ENCODE measurements around the gene PPP1R12C.

PPP1R12C gene

DNA sequence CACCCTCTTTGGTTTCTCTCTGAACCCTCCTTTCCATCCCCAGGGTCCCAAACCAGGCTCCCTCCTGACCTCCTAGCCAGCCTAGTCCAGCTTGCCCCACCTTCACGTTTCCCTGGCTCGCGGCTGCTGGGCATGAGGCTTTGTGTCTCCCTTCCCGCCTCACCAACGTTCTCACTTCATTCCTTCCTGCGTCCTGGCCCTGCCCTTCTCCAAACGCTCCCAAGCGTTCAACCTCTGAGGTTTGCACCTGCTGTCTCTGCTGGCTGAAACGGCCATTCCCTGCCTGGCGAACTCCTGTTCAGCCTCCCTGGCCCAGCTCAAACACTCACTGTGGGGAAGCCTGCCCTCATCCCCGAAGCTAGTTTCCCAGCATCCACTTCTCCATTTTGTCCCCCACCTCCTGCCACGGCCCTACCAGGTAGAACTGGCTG lies 29.4 kb downstream of the PPP1R12C start:
- TF ChIP-seq, protein P1, sequence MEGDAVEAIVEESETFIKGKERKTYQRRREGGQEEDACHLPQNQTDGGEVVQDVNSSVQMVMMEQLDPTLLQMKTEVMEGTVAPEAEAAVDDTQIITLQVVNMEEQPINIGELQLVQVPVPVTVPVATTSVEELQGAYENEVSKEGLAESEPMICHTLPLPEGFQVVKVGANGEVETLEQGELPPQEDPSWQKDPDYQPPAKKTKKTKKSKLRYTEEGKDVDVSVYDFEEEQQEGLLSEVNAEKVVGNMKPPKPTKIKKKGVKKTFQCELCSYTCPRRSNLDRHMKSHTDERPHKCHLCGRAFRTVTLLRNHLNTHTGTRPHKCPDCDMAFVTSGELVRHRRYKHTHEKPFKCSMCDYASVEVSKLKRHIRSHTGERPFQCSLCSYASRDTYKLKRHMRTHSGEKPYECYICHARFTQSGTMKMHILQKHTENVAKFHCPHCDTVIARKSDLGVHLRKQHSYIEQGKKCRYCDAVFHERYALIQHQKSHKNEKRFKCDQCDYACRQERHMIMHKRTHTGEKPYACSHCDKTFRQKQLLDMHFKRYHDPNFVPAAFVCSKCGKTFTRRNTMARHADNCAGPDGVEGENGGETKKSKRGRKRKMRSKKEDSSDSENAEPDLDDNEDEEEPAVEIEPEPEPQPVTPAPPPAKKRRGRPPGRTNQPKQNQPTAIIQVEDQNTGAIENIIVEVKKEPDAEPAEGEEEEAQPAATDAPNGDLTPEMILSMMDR (IDR thresholded peaks at IDR 0.05; ENCODE audit: low read depth, low read length, missing control alignments), result no peak
- H3K4me3 ChIP-seq (ENCODE audit: low read depth, low read length), result no peak overlapping the region
- DNase-seq (ENCODE audit: low read depth), result no peak

DNA sequence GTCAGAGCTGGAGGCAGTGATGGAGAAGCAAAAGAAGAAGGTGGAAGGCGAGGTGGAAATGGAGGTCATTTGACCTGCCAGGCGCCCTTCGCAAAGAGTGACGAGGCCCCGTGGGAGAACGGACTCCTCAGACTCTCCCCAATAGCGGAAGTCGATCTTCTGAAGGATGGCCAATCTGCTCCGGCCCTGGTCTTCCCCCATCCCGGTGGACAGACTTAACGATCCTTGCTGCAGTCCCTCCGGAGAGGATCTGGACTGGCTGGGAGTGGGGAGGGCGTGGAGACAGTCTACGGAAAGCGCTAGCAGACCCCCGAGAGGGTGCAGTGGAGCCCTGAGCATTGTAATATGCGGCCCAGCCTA lies 29.9 kb downstream of the PPP1R12C start:
- no peak overlapping the region for H3K4me3 ChIP-seq (ENCODE audit: low read depth, low read length)
- no peak for DNase-seq (ENCODE audit: low read depth)
- TF ChIP-seq, protein P1 (IDR thresholded peaks at IDR 0.05; ENCODE audit: low read depth, low read length, missing control alignments), result no peak

DNA sequence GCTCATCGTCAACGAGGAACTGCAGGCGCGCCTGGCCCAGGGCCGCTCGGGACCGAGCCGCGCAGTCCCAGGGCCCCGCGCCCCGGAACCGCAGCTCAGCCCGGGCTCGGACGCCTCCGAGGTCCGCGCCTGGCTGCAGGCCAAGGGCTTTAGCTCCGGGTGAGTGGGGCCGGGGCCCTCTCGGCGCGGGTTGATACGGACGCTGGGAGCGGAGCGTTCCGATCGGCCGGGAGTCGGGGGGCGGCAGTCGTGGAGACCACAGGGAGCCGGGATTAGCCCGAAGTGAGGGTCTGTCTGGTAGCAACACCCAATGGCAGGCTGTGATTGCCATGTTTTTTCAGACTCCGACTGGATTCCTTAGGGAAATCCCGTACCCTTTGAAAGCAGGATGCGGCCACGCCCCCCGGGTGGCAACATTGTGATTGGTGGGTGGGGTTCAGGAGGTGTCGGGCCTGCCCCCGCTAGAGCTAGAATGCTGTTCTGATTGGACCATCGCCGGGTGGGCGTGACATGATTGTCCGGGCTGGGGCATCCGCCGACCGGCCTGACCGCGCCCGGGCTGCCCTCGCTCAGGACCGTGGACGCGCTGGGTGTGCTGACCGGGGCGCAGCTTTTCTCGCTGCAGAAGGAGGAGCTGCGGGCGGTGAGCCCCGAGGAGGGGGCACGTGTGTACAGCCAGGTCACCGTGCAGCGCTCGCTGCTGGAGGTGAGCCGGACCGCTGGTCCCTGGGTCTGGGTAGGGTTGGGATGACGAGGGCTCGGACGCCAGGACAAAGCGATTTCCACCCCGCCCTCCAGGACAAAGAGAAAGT lies 30.5 kb downstream of the PPP1R12C start:
- no peak overlapping the region for H3K4me3 ChIP-seq (ENCODE audit: low read depth, low read length)
- TF ChIP-seq, protein P1 (IDR thresholded peaks at IDR 0.05; ENCODE audit: low read depth, low read length, missing control alignments), result no peak
- no peak for DNase-seq (ENCODE audit: low read depth)

DNA sequence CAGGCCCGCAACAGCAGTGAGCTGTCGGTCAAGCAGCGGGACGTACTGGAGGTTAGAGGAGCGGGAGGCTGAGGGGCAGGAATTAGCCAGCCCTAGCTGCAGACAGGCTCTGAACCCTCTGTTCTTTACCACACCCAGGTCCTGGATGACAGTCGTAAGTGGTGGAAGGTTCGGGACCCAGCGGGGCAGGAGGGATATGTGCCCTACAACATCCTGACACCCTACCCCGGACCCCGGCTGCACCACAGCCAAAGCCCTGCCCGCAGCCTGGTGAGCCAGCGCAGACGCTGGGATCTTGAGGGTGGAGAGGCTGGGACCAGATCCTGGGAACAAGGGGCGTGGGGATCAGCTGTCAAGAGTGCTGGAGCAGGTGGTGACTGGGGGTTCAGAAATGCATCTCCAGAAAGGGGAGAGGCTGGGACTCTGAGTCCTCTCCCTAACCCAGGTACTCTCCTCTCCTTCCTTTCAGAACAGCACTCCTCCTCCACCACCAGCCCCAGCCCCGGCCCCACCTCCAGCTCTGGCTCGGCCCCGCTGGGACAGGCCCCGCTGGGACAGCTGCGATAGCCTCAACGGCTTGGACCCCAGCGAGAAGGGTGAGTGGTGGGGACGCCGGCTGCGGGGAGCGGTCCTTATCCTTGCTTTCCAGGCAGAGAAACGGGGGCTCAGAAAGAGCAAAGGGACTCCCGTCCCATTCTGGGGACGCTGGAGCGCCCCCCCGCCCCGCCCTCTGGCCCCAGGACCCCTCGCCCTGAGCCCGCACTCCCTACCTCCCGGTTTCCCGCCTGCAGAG lies 31.3 kb downstream of the PPP1R12C start:
- TF ChIP-seq, protein P1 (IDR thresholded peaks at IDR 0.05; ENCODE audit: low read depth, low read length, missing control alignments), result no peak
- no peak overlapping the region for H3K4me3 ChIP-seq (ENCODE audit: low read depth, low read length)
- DNase-seq (ENCODE audit: low read depth), result no peak

DNA sequence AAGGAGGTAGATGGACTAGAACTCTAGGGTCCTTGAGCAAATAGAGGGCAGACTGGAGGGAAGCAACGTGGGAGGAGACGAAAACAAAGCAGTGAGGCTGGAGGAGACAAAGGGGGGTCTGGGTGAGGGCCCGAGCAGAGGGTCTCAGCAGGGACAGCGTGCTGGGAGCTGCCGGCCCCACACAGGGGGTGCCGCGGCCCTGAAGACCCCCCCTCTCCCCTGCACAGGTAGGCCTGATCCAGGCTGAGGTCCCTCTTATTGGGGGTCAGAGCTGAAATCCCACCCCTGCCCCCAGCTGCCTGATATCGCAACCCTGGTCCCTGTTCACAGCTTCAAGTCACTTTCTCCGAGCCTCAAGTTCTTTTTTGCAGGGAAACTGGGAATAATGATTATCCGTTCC lies 33.0 kb downstream of the PPP1R12C start:
- TF ChIP-seq, protein P1 (IDR thresholded peaks at IDR 0.05; ENCODE audit: low read depth, low read length, missing control alignments), result no peak
- DNase-seq (ENCODE audit: low read depth), result no peak
- H3K4me3 ChIP-seq (ENCODE audit: low read depth, low read length), result no peak overlapping the region

DNA sequence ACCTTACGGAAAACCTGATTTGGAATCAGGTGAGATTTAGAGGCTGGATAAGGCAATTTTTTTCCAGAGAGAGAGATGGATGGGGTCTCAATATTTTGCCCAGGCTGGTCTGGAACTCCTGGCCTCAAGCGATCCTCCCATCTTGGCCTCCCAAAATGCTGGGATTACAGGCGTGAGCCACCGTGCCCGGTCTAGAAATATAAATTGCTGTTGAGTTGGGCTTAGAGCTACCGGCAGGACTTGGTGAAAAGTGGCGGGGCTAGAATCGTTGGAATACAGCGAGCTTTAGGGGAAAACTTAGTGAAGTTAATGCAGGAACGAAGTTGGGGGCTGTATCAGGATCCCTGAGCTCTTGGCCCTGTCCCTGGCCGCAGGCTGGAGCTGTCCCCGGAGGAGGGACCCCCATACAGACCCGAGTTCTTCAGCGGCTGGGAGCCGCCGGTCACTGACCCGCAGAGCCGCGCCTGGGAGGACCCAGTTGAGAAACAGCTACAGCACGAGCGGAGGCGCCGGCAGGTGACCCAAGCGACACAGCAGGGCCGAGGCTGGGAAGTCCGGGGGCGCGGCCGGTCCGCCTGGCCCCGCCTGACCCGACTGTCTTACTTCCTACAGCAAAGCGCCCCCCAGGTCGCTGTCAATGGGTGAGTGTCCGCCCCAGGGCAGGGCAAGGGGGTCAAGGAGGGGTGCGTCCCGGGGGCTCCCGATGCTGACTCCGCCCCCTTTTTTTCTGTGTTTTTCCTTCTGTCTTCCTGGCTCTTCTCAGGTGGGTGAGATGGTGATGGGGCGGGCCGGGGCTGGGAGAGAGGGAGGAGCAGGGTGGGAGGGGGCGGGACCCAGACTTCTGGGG lies 34.2 kb downstream of the PPP1R12C start:
- no peak for DNase-seq (ENCODE audit: low read depth)
- TF ChIP-seq, protein P1 (IDR thresholded peaks at IDR 0.05; ENCODE audit: low read depth, low read length, missing control alignments), result no peak
- H3K4me3 ChIP-seq (ENCODE audit: low read depth, low read length), result no peak overlapping the region
